ENCODE measurements around the gene STPG2. TPM values are rescaled to one million over a fixed set of nuclear protein-coding genes. Genes with fewer than 3 reads are reported as not detected.
A peak's percentile ranks its signal among the peaks of the same experiment; 100 is the strongest.
"Not testable (repeated sequence)": the region's sequence is repeated elsewhere in the genome, so short reads cannot be mapped to it uniquely, and the experiment has no call there.

Gene STPG2
- total and polyA plus RNA-seq, 3 experiments from 2014 or later: not detected

DNA sequence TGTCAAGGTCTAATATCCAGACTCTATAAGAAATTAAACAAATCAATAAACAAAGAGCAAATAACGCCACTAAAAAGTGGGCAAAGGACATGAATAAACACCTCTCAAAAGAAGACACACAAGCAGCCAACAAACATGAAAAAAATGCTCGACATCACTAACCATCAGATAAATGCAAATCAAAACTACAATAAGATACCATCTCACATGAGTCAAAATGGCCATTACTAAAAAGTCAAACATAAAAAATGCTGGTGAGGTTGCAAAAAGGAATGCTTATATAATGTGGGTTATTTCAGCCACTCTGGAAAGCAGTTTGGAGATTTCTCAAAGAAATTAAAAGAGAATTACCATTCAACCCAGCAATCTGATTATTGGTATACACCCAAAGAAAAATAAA, 481.1 kb downstream of the STPG2 start:
- Histone ChIP-seq H3K4me3 (ENCODE audit: low read length) (no peak overlapping the region), H3K27me3 (ENCODE audit: insufficient read depth, low read length, poor library complexity, severe bottlenecking) (no peaks in the 10 kb centered on the region), H3K9me3 (ENCODE audit: low read length) (peaks cover 5% of the 10 kb centered on the region), H3K36me3 (ENCODE audit: insufficient read depth, low read length) (no peaks in the 10 kb centered on the region), H3K4me1 (ENCODE audit: insufficient read depth, low read length) (no peaks in the 10 kb centered on the region), H3K27ac (ENCODE audit: low read depth, low read length) (no peak overlapping the region)
- H3K4me3 Mint-ChIP-seq: no peak overlapping the region
- H3K27me3 Mint-ChIP-seq: no peaks in the 10 kb centered on the region
- ChIA-PET POLR2A (no interaction called here), CTCF (no interaction called here)
- no peak overlapping the region for H3K27ac Mint-ChIP-seq
- peaks cover 0 to 12% (median 6%) of the 10 kb centered on the region in 5 donors for H3K9me3 Mint-ChIP-seq
- no peaks in the 10 kb centered on the region for H3K36me3 Mint-ChIP-seq
- no peak for DNase-seq
- no peaks in the 10 kb centered on the region for H3K4me1 Mint-ChIP-seq

GRCh38 chr4:97656044-97656720, 487.1 kb downstream of the STPG2 start:
- H3K27ac Mint-ChIP-seq: no peak overlapping the region
- H3K4me3 ChIP-seq (ENCODE audit: low read length): no peak overlapping the region
- POLR2A ChIA-PET: no interaction called here

DNA sequence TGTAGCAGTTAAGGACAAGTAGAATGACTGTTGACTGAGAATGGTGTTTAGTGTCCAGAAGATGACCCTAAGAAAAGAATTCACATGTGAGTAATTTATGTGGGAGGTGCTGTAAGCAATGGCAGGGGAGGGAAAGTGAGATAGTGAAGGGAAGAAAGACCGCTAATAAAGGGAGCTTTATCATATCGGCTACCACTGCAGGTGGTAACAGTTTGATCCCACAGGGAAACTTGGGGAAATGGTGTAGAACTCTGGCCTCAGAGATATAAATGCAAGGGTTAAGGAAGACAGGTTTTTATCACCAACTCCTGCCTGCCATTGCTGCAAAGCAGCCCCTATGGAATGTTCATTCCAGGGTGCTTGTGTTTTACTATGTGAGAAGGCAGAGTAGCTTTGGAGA, 489.6 kb downstream of the STPG2 start:
- Mint-ChIP-seq H3K27ac (no peak overlapping the region), H3K4me3 (no peak overlapping the region), H3K4me1 (no peaks in the 10 kb centered on the region), H3K9me3 (peaks cover 0 to 15% (median 5%) of the 10 kb centered on the region in 5 donors), H3K36me3 (no peaks in the 10 kb centered on the region), H3K27me3 (no peaks in the 10 kb centered on the region)
- Histone ChIP-seq H3K4me3 (ENCODE audit: low read length) (no peak overlapping the region), H3K4me1 (ENCODE audit: insufficient read depth, low read length) (no peaks in the 10 kb centered on the region), H3K36me3 (ENCODE audit: insufficient read depth, low read length) (no peaks in the 10 kb centered on the region), H3K27ac (ENCODE audit: low read depth, low read length) (no peak overlapping the region), H3K9me3 (ENCODE audit: low read length) (no peaks in the 10 kb centered on the region), H3K27me3 (ENCODE audit: insufficient read depth, low read length, poor library complexity, severe bottlenecking) (no peaks in the 10 kb centered on the region)
- DNase-seq: no peak
- POLR2A ChIA-PET: interaction anchor here (0.6 kb wide), 1 partner anchor 89 kb away, joined by 3 read pairs; no protein-coding TSS in a partner anchor
- CTCF ChIA-PET: no interaction called here

More at GRCh38 chr4:97656044-97656720, 487.1 kb downstream of the STPG2 start:
- Histone ChIP-seq H3K27me3 (ENCODE audit: insufficient read depth, low read length, poor library complexity, severe bottlenecking) (no peaks in the 10 kb centered on the region), H3K4me1 (ENCODE audit: insufficient read depth, low read length) (no peaks in the 10 kb centered on the region), H3K9me3 (ENCODE audit: low read length) (no peaks in the 10 kb centered on the region), H3K36me3 (ENCODE audit: insufficient read depth, low read length) (no peaks in the 10 kb centered on the region), H3K27ac (ENCODE audit: low read depth, low read length) (no peak overlapping the region)
- Mint-ChIP-seq H3K27me3 (no peaks in the 10 kb centered on the region), H3K4me1 (no peaks in the 10 kb centered on the region), H3K4me3 (no peak overlapping the region), H3K9me3 (peaks cover 0 to 16% (median 5%) of the 10 kb centered on the region in 5 donors), H3K36me3 (no peaks in the 10 kb centered on the region)
- DNase-seq: no peak
- CTCF ChIA-PET: no interaction called here

- no peaks in the 10 kb centered on the region for H3K36me3 Mint-ChIP-seq
- no peak for DNase-seq
- Histone ChIP-seq H3K4me1 (ENCODE audit: insufficient read depth, low read length) (no peaks in the 10 kb centered on the region), H3K27ac (ENCODE audit: low read depth, low read length) (no peak overlapping the region), H3K36me3 (ENCODE audit: insufficient read depth, low read length) (no peaks in the 10 kb centered on the region), H3K27me3 (ENCODE audit: insufficient read depth, low read length, poor library complexity, severe bottlenecking) (no peaks in the 10 kb centered on the region), H3K9me3 (ENCODE audit: low read length) (no peaks in the 10 kb centered on the region), H3K4me3 (ENCODE audit: low read length) (no peak overlapping the region)
- POLR2A ChIA-PET: no interaction called here
- H3K9me3 Mint-ChIP-seq: peaks cover 0 to 3% (median 0%) of the 10 kb centered on the region in 5 donors
- H3K27me3 Mint-ChIP-seq: no peaks in the 10 kb centered on the region
- H3K4me1 Mint-ChIP-seq: no peaks in the 10 kb centered on the region
- no peak overlapping the region for H3K27ac Mint-ChIP-seq
- no peak overlapping the region for H3K4me3 Mint-ChIP-seq
- CTCF ChIA-PET: no interaction called here
Observed at GRCh38 chr4:97646997-97647396, 496.3 kb downstream of the STPG2 start.

DNA sequence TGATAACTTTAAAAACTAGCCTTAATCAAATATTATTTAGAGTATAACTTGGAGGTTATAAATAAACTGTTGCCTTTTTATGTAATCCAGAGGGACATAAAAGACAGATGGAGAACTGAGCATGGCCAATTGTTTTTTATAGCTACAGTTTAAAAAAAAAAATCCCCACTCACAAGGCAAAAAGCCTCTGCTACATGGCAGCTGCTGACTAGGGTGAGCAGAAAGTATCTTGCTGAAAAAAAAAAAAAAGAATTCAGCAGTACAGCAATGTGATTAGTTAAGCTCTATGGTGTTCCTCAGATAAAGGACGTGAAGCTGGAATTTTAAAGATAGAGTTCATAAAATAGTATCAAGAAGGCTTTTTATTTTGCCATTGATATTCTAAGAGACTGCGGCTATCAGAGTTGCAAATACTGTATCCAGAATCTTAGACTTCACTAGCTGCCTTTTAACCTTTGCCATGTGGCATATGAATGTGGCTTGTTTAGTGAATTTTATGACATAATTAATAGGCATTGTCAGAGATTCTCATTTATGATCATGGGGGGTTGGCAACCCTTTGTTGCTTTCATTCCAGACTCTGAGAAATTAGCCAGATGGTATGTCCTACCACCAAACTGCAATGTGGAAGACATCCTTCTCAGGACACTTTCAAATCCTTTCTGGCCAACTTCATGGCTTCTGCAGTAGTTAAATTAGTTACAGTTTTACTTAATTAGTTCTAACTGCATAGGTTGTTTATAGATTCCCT, 498.0 kb downstream of the STPG2 start:
- CTCF ChIA-PET: no interaction called here
- no peaks in the 10 kb centered on the region for H3K27me3 Mint-ChIP-seq
- no peaks in the 10 kb centered on the region for H3K9me3 ChIP-seq (ENCODE audit: low read length)
- no peak overlapping the region for H3K4me3 ChIP-seq (ENCODE audit: low read length)
- no peaks in the 10 kb centered on the region for H3K36me3 Mint-ChIP-seq
- H3K4me1 Mint-ChIP-seq: no peaks in the 10 kb centered on the region
- no peaks in the 10 kb centered on the region for H3K4me1 ChIP-seq (ENCODE audit: insufficient read depth, low read length)
- DNase-seq: no peak
- H3K36me3 ChIP-seq (ENCODE audit: insufficient read depth, low read length): no peaks in the 10 kb centered on the region
- peaks cover 0 to 3% (median 2%) of the 10 kb centered on the region in 5 donors for H3K9me3 Mint-ChIP-seq
- H3K27ac ChIP-seq (ENCODE audit: low read depth, low read length): no peak overlapping the region
- no peak overlapping the region for H3K27ac Mint-ChIP-seq
- H3K4me3 Mint-ChIP-seq: no peak overlapping the region
- no peaks in the 10 kb centered on the region for H3K27me3 ChIP-seq (ENCODE audit: insufficient read depth, low read length, poor library complexity, severe bottlenecking)
- POLR2A ChIA-PET: no interaction called here

DNA sequence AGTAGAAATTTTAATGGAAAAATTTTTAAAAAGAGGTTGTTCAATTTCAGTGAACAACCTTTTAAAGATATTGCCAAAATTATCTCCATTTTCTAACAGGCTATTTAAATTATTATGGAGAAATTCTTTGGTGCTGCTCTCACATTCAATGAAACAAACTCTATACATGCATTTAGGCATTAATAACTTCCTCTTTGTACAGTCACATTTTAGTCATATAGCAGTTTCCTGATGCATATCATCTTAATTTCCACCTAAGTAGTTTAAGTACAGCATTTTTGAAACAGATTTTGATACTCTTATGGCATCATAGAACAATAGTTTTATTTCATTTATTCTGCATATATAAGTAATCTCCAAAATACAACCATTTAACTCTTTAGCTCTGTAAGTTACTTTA, 500.1 kb downstream of the STPG2 start:
- Histone ChIP-seq H3K36me3 (ENCODE audit: insufficient read depth, low read length) (no peaks in the 10 kb centered on the region), H3K4me3 (ENCODE audit: low read length) (no peak overlapping the region), H3K4me1 (ENCODE audit: insufficient read depth, low read length) (no peaks in the 10 kb centered on the region), H3K9me3 (ENCODE audit: low read length) (no peaks in the 10 kb centered on the region), H3K27me3 (ENCODE audit: insufficient read depth, low read length, poor library complexity, severe bottlenecking) (no peaks in the 10 kb centered on the region), H3K27ac (ENCODE audit: low read depth, low read length) (no peak overlapping the region)
- ChIA-PET POLR2A (no interaction called here), CTCF (no interaction called here)
- H3K4me3 Mint-ChIP-seq: no peak overlapping the region
- H3K36me3 Mint-ChIP-seq: no peaks in the 10 kb centered on the region
- no peaks in the 10 kb centered on the region for H3K27me3 Mint-ChIP-seq
- no peak overlapping the region for H3K27ac Mint-ChIP-seq
- DNase-seq: no peak
- H3K9me3 Mint-ChIP-seq: peaks cover 0 to 4% (median 0%) of the 10 kb centered on the region in 5 donors
- H3K4me1 Mint-ChIP-seq: no peaks in the 10 kb centered on the region

- Histone ChIP-seq H3K9me3 (ENCODE audit: low read length) (no peaks in the 10 kb centered on the region), H3K4me3 (ENCODE audit: low read length) (no peak overlapping the region), H3K4me1 (ENCODE audit: insufficient read depth, low read length) (no peaks in the 10 kb centered on the region), H3K36me3 (ENCODE audit: insufficient read depth, low read length) (no peaks in the 10 kb centered on the region), H3K27ac (ENCODE audit: low read depth, low read length) (no peak overlapping the region), H3K27me3 (ENCODE audit: insufficient read depth, low read length, poor library complexity, severe bottlenecking) (no peaks in the 10 kb centered on the region)
- Mint-ChIP-seq H3K27ac (no peak overlapping the region), H3K36me3 (no peaks in the 10 kb centered on the region), H3K9me3 (peaks cover 0 to 3% (median 0%) of the 10 kb centered on the region in 5 donors), H3K4me1 (no peaks in the 10 kb centered on the region), H3K4me3 (no peak overlapping the region), H3K27me3 (no peaks in the 10 kb centered on the region)
- ChIA-PET POLR2A (no interaction called here), CTCF (no interaction called here)
- no peak for DNase-seq
Observed at GRCh38 chr4:97639961-97640360, 503.3 kb downstream of the STPG2 start.

DNA sequence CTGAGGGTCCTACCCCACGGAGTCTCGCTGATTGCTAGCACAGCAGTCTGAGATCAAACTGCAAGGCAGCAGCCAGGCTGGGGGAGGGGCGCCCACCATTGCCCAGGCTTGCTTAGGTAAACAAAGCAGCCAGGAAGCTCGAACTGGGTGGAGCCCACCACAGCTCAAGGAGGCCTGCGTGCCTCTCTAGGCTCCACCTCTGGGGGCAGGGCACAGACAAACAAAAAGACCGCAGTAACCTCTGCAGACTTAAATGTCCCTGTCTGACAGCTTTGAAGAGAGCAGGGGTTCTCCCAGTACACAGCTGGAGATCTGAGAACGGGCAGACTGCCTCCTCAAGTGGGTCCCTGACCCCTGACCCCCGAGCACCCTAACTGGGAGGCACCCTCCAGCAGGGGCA, 509.4 kb downstream of the STPG2 start:
- H3K4me3 Mint-ChIP-seq; H3K4me3 ChIP-seq (ENCODE audit: low read length); POLR2A ChIA-PET; H3K27ac Mint-ChIP-seq; H3K9me3 Mint-ChIP-seq; H3K27ac ChIP-seq (ENCODE audit: low read depth, low read length); H3K9me3 ChIP-seq (ENCODE audit: low read length); H3K4me1 ChIP-seq (ENCODE audit: insufficient read depth, low read length); CTCF ChIA-PET; H3K36me3 ChIP-seq (ENCODE audit: insufficient read depth, low read length); H3K36me3 Mint-ChIP-seq; H3K27me3 ChIP-seq (ENCODE audit: insufficient read depth, low read length, poor library complexity, severe bottlenecking); H3K27me3 Mint-ChIP-seq; H3K4me1 Mint-ChIP-seq: not testable (repeated sequence)
- DNase-seq: peak in 1 of 5 donors; percentile 6

Measured in CD8-positive, alpha-beta memory T cell (primary cell).